SU-DHL-6 (cell line): Measurements from ENCODE around the gene SKOR1.

Experiments
- H2AFZ ChIP-seq: fragments of 200-600 bp; sonication (generic); 2 replicates; pipeline ENCODE4 v1.6.1; 2014; ENCODE audit warnings: low read depth, mild to moderate bottlenecking, moderate library complexity, mixed read lengths, antibody characterized with exemption, low read length; ENCODE audit not compliant: severe bottlenecking
- H3F3A ChIP-seq: fragments of 200-600 bp; shearing (Covaris generic); 2 replicates; pipeline ENCODE4 v1.6.0; 2016; ENCODE audit warnings: antibody characterized with exemption, mild to moderate bottlenecking; ENCODE audit not compliant: insufficient read depth
- H3K27ac ChIP-seq: fragments of 200-600 bp; sonication (generic); 2 replicates; pipeline ENCODE4 v1.5.1; 2016; ENCODE audit warnings: low read depth, mild to moderate bottlenecking, low read length, moderate library complexity, mixed read lengths
- H3K27me3 ChIP-seq: fragments of 200-600 bp; sonication (generic), shearing (Covaris generic); 2 replicates; pipeline ENCODE4 v1.6.0; 2014; ENCODE audit warnings: mild to moderate bottlenecking, low read length
- H3K36me3 ChIP-seq: fragments of 200-600 bp; sonication (generic); 2 replicates; pipeline ENCODE4 v1.6.1; 2014; ENCODE audit warnings: mild to moderate bottlenecking, low read length, mixed read lengths
- H3K4me2 ChIP-seq: fragments of 300-600, 200-600 bp; shearing (Covaris generic), sonication (generic); 2 replicates; pipeline ENCODE4 v1.6.0; 2014; ENCODE audit warnings: low read length, low read depth, mild to moderate bottlenecking; ENCODE audit not compliant: poor library complexity, severe bottlenecking
- H3K4me3 ChIP-seq: fragments of 200-600 bp; sonication (generic); 2 replicates; pipeline ENCODE4 v1.5.1; 2014; ENCODE audit warnings: antibody characterized with exemption, low read length, mild to moderate bottlenecking, mixed read lengths; ENCODE audit not compliant: insufficient read depth, poor library complexity, severe bottlenecking
- H3K79me2 ChIP-seq: fragments of 200-600 bp; sonication (generic); 2 replicates; pipeline ENCODE4 v1.6.1; 2014; ENCODE audit warnings: mild to moderate bottlenecking, low read length, moderate library complexity; ENCODE audit not compliant: insufficient read depth
- H3K9ac ChIP-seq: fragments of 200-600 bp; sonication (generic); 2 replicates; pipeline ENCODE4 v1.7.0; 2014; ENCODE audit warnings: mild to moderate bottlenecking, low read length
- H3K9me2 ChIP-seq: fragments of 200-600 bp; sonication (generic); replicated peaks from 2 replicates; pipeline ENCODE4 v1.6.1; 2014; ENCODE audit warnings: low read length; ENCODE audit not compliant: insufficient read depth
- H3K9me3 ChIP-seq: fragments of 200-600 bp; sonication (generic); 2 replicates; pipeline ENCODE4 v1.6.1; 2014; ENCODE audit warnings: low read length, mixed read lengths; ENCODE audit not compliant: insufficient read depth
- H4K20me1 ChIP-seq: fragments of 200-600 bp; sonication (generic); 2 replicates; pipeline ENCODE4 v1.6.1; 2014; ENCODE audit warnings: low read depth, mild to moderate bottlenecking, antibody characterized with exemption, low read length, moderate library complexity, mixed read lengths
- CTCF ChIP-seq: fragments of 200-600 bp; sonication (generic); IDR thresholded peaks from one replicate; pipeline ENCODE4 v1.5.1; 2017; ENCODE audit warnings: antibody characterized with exemption, mild to moderate bottlenecking, low read length, moderate library complexity; ENCODE audit not compliant: insufficient read depth, poor library complexity, severe bottlenecking
- EZH2phosphoT487 ChIP-seq: fragments of 200-600 bp; sonication (generic), shearing (Covaris generic); conservative IDR thresholded peaks from 2 replicates; pipeline ENCODE4 v1.6.1; 2018; ENCODE audit warnings: mild to moderate bottlenecking, antibody characterized with exemption, low read length, moderate library complexity, mixed read lengths

SKOR1 gene

GRCh38 chr15:67855842-67856241 is 30.5 kb downstream of the SKOR1 start:
- H3K27ac ChIP-seq: no peak overlapping the region
- no peaks in the 10 kb centered on the region for H3K27me3 ChIP-seq
- no peaks in the 10 kb centered on the region for H4K20me1 ChIP-seq
- H3K9ac ChIP-seq: no peak overlapping the region
- H3K9me2 ChIP-seq: no peaks in the 10 kb centered on the region
- no peaks in the 10 kb centered on the region for H3F3A ChIP-seq
- TF ChIP-seq EZH2phosphoT487: no peak
- no peak for TF ChIP-seq CTCF
- H3K36me3 ChIP-seq: no peaks in the 10 kb centered on the region
- H3K79me2 ChIP-seq: no peaks in the 10 kb centered on the region
- no peak overlapping the region for H3K4me2 ChIP-seq
- H3K4me3 ChIP-seq: no peak overlapping the region
- no peak overlapping the region for H2AFZ ChIP-seq
- no peaks in the 10 kb centered on the region for H3K9me3 ChIP-seq

GRCh38 chr15:67857220-67857619 is 31.9 kb downstream of the SKOR1 start:
- Histone ChIP-seq H2AFZ (no peak overlapping the region), H3F3A (no peaks in the 10 kb centered on the region), H3K4me3 (no peak overlapping the region), H3K36me3 (no peaks in the 10 kb centered on the region), H3K4me2 (no peak overlapping the region), H3K27me3 (no peaks in the 10 kb centered on the region), H3K9me2 (no peaks in the 10 kb centered on the region), H3K9me3 (no peaks in the 10 kb centered on the region), H3K79me2 (no peaks in the 10 kb centered on the region), H4K20me1 (no peaks in the 10 kb centered on the region), H3K9ac (no peak overlapping the region), H3K27ac (no peak overlapping the region)
- no peak for TF ChIP-seq CTCF
- TF ChIP-seq EZH2phosphoT487: no peak

GRCh38 chr15:67859331-67859946 is 34.1 kb downstream of the SKOR1 start:
- Histone ChIP-seq H3K9ac (no peak overlapping the region), H2AFZ (no peak overlapping the region), H3F3A (no peaks in the 10 kb centered on the region), H3K4me3 (no peak overlapping the region), H3K9me3 (no peaks in the 10 kb centered on the region), H3K4me2 (no peak overlapping the region), H3K79me2 (no peaks in the 10 kb centered on the region), H3K27ac (no peak overlapping the region), H3K36me3 (no peaks in the 10 kb centered on the region), H3K9me2 (no peaks in the 10 kb centered on the region), H3K27me3 (no peaks in the 10 kb centered on the region), H4K20me1 (no peaks in the 10 kb centered on the region)
- TF ChIP-seq EZH2phosphoT487 (no peak), CTCF (no peak)
